ENCODE data around the gene HSPA12B. TPM values are rescaled to one million over a fixed set of nuclear protein-coding genes. Genes with fewer than 3 reads are reported as not detected.

The HSPA12B gene
- total RNA-seq, 4 donors from 2014 or later, result 7.3 to 19.4 (median 13.1) TPM

DNA sequence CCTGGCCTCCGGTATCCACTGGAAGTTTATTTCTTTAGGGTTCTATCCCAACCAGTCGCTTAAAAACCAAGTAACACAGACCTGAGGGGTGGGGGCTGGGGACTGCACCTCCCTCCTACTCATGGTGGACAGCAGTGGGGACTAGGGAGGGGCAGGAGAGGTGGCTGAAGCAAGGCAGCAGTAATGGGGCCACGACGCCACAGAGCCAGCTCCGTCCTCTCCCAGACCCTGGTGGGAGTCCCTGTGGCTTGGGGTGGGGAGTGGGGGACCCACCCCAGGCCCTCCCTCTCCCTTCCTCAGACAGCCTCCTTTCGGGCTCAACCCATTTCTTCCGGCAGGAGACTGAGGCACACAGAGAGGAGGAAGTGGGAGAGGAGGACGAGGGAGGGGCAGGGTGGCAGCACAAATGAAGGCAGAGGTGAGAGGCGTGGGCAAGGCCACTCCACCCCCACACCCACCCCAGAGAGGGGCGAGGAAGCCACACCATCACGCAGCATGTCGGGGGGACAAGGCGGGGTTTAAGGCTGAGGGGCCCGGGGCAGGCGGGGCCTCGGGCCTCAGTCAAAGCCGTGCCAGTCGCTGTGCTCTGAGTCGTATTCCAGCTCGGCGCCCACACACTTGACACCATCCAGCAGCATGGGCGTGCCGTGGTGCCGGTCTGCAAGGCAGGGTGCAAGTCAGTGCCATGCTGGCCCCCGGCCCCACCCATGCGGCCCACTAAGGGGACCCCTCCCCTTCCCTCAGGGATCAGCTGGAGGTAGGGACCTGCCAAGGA, 21.2 kb downstream of the HSPA12B start:
- Histone ChIP-seq H3K27ac (no peak overlapping the region), H3K4me1 (peaks cover 6 to 21% of the 10 kb centered on the region in 2 donors), H3K9me3 (no peaks in the 10 kb centered on the region), H3K27me3 (no peaks in the 10 kb centered on the region), H3K4me3 (replicated peaks in 1 of 3) (no peak overlapping the region), H3K36me3 (no peaks in the 10 kb centered on the region)
- DNase-seq, result no peak
- intact Hi-C loops (cut with DNase I), result no loop called here
- no peak for TF ChIP-seq POLR2A (IDR thresholded peaks at IDR 0.05)
- TF ChIP-seq, protein P1, sequence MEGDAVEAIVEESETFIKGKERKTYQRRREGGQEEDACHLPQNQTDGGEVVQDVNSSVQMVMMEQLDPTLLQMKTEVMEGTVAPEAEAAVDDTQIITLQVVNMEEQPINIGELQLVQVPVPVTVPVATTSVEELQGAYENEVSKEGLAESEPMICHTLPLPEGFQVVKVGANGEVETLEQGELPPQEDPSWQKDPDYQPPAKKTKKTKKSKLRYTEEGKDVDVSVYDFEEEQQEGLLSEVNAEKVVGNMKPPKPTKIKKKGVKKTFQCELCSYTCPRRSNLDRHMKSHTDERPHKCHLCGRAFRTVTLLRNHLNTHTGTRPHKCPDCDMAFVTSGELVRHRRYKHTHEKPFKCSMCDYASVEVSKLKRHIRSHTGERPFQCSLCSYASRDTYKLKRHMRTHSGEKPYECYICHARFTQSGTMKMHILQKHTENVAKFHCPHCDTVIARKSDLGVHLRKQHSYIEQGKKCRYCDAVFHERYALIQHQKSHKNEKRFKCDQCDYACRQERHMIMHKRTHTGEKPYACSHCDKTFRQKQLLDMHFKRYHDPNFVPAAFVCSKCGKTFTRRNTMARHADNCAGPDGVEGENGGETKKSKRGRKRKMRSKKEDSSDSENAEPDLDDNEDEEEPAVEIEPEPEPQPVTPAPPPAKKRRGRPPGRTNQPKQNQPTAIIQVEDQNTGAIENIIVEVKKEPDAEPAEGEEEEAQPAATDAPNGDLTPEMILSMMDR (IDR thresholded peaks at IDR 0.05), result no peak
- WGBS, 2 donors, result 82 to 86% methylated on average over 12 to 23 of the region's 26 CpGs

DNA sequence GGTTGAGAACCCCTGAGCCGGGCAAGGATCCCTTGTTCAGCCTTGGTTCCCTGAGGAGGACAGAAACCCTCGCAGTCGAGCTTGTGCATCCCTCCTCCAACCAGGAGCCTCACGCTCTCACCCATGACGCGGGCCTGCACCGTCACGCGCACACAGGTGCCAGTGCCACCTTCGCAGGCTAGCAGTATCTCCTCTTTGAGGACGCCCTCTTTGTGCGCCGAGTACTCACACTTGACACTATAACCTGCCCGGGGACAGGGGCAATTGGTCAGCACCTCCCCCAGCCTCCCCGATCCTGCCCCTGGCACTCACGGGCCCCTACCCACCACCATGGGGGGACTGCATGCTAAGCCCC, 21.8 kb downstream of the HSPA12B start:
- Histone ChIP-seq H3K9me3 (no peaks in the 10 kb centered on the region), H3K27me3 (no peaks in the 10 kb centered on the region), H3K4me3 (replicated peaks in 1 of 3) (no peak overlapping the region), H3K27ac (no peak overlapping the region), H3K4me1 (peaks cover 6 to 21% of the 10 kb centered on the region in 2 donors), H3K36me3 (no peaks in the 10 kb centered on the region)
- intact Hi-C loops (cut with DNase I), result no loop called here
- 95 to 97% methylated on average over 8 to 12 of the region's 16 CpGs for WGBS, 2 donors
- TF ChIP-seq, protein P1 (IDR thresholded peaks at IDR 0.05), result no peak
- no peak for TF ChIP-seq POLR2A (IDR thresholded peaks at IDR 0.05)
- no peak for DNase-seq

DNA sequence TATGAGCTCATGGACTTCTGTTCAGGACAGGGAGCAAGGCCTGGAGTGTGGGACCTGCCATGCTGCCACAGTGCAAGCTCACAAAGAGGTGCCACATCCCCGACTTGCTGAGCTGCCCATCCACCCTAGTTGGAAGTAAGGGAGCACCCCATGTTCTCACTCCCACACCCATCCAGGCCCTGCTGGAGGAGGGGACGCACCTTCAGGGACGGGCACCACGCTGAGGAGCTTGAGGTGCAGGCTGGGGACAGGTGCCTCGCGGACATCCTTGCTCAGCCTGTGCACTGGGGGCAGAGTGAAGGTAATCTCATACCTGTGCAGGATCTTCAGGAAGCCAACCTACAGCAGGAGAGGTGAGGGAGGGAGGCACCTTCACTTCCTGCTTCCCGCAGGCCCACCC, 22.8 kb downstream of the HSPA12B start:
- no peaks in the 10 kb centered on the region for H3K27me3 ChIP-seq
- intact Hi-C loops (cut with DNase I), result no loop called here
- DNase-seq, result no peak
- WGBS, 2 donors, result 84 to 91% methylated on average over 3 to 7 of the region's 7 CpGs
- TF ChIP-seq, protein P1 (IDR thresholded peaks at IDR 0.05), result no peak
- TF ChIP-seq POLR2A (IDR thresholded peaks at IDR 0.05), result no peak
- no peak overlapping the region for H3K4me3 ChIP-seq (replicated peaks in 1 of 3)
- H3K4me1 ChIP-seq, result peaks cover 0 to 12% of the 10 kb centered on the region in 2 donors
- no peak overlapping the region for H3K27ac ChIP-seq
- H3K36me3 ChIP-seq, result no peaks in the 10 kb centered on the region
- no peaks in the 10 kb centered on the region for H3K9me3 ChIP-seq

DNA sequence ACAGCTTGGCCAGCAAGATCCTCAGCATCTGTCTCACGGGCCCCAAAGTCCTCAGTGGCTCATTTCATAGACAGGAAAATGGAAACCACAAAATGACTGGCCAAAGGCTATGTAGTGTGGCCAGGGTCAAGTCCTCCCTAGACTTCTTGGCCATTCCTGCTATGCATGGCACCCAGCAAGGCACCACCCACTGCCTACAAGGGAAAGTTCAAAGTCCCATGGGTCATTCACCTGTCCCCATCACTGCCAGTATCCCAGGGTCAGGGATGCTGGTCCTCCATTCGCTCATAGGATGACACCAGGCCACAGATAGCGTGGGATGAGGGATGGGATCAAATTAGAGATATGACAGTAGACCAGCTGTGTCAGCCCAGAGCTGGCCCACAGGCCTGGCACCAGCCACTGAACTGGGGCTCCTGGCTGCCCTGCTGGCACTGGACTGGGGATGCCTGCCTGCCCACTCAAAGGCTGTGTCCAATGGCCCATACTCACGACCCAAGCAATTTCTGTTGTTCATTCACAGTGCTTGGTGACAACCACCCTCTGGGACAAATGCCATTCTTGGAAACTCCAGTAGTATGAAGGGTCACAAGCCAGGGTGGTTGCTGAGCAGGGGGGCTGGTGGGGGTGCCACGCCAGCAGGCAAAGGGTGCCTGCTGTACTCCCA, 23.5 kb downstream of the HSPA12B start:
- WGBS, 2 donors, result 86 to 96% methylated on average over 3 to 4 of the region's 5 CpGs
- H3K4me3 ChIP-seq (replicated peaks in 1 of 3), result no peak overlapping the region
- no peak for DNase-seq
- H3K27ac ChIP-seq, result no peak overlapping the region
- H3K36me3 ChIP-seq, result no peaks in the 10 kb centered on the region
- intact Hi-C loops (cut with DNase I), result no loop called here
- H3K27me3 ChIP-seq, result no peaks in the 10 kb centered on the region
- no peaks in the 10 kb centered on the region for H3K9me3 ChIP-seq
- TF ChIP-seq POLR2A (IDR thresholded peaks at IDR 0.05), result no peak
- TF ChIP-seq, protein P1 (IDR thresholded peaks at IDR 0.05), result no peak
- H3K4me1 ChIP-seq, result peaks cover 0 to 10% of the 10 kb centered on the region in 2 donors

DNA sequence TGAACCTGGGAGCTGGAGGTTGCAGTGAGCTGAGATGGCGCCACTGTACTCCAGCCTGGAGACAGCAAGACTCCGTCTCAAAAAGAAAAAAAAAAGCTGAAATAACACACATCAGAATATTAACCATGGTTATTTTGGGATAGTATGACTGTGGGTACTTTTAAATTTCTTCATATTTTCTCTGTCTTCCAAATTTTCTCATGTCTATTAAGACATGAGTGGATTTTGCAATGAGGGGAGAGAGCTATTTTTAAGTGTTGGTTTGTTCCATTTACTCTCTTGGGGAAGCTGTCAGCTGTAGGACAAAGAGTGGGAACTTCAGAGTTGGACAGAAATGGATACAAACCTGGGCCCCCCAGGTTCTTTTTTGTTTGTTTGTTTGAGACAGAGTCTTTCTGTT, 24.8 kb downstream of the HSPA12B start:
- no peaks in the 10 kb centered on the region for H3K36me3 ChIP-seq
- intact Hi-C loops (cut with DNase I), result no loop called here
- H3K27ac ChIP-seq, result no peak overlapping the region

More for the DNA sequence above, 24.8 kb downstream of the HSPA12B start:
- no peak for DNase-seq
- TF ChIP-seq, protein P1 (IDR thresholded peaks at IDR 0.05), result no peak
- TF ChIP-seq POLR2A (IDR thresholded peaks at IDR 0.05), result no peak
- Histone ChIP-seq H3K9me3 (no peaks in the 10 kb centered on the region), H3K27me3 (no peaks in the 10 kb centered on the region), H3K4me1 (peaks cover 0 to under 1% of the 10 kb centered on the region in 2 donors), H3K4me3 (replicated peaks in 1 of 3) (no peak overlapping the region)
- 90 to 92% methylated on average over 2 of the region's 2 CpGs for WGBS, 2 donors

All from thyroid gland (tissue), 4 donors.